GM19328 (cell line): ENCODE measurements around the gene ZNF182.
"Not testable (repeated sequence)": the region's sequence is repeated elsewhere in the genome, so short reads cannot be mapped to it uniquely, and the experiment has no call there.

Source experiments
- ATAC-seq: cut with Tn5 transposase; IDR thresholded peaks from one replicate; pipeline ENCODE4 v1.9.1; 2021; ENCODE audit warnings: mild to moderate bottlenecking, moderate library complexity; ENCODE audit not compliant: unreplicated experiment

ZNF182 gene

DNA sequence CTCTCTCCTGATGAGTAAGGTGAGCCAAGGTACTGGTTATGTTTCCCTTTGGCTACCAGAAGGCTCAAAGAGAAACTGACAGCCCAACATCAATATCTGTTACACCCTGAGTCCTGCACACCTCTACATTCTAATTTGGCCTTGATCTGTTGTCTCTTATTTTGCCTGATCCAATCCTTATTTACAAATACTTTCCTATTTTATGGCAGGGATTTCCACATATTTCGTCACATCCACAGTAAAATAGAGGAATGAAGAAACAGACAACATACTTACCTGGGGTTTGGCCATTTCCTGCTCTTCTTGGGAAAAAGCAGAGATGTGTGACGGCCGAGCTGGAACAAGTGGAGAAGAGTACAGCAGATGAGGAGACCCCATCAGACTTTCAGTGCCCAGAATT, 1.5 kb downstream of the ZNF182 start:
- no peak for ATAC-seq

DNA sequence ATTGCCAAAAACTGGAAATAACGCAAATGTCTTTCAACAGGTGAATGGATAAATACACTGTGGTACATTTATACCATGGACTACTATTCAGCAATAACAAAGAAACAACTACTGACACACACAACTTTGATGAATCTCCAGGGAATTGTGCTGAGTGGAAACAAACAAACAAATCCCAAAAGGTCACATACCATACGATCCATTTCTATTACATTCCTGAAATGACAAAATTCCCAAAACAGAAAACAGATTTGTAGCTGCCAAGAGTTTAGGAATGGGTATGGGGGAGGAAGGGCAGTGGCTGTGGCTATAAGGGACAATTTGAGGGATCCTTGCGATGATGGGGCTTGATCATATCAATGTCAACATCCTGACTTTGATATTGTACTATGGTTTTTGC, 2.5 kb downstream of the ZNF182 start:
- ATAC-seq: no peak

DNA sequence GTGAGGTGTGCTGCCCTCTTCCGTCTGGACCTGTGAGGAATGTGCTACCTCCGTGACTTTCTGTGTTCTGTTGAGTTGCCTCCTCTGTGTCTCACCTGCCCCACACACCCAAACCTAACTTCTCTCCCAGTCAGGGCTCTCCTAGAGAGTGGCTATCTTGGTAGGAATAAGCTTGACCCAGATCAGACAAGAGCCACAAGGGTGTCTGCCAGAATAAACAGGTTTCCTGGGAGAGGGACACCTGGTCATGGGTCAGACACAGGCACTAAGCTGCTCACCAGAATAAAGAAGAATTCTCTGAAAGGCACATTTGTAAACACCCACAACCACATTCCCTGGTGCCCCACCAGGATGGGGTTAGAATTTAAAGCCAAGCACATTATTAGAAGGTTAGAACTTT, 11.1 kb downstream of the ZNF182 start:
- ATAC-seq: no peak

DNA sequence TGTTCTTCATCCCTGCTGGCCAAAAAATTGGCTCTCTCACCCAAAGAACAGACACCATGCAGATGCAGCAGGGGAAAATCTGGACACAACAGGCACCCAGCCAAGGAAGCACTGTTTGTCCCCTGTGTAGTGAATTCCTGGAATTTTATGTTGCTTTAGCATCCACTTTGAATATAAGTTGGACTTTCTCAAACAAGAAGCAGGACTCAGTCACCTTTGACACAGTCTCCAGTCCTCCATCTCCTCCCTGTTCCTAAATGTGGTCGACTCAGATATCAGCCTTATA, 11.8 kb downstream of the ZNF182 start:
- ATAC-seq: no peak

DNA sequence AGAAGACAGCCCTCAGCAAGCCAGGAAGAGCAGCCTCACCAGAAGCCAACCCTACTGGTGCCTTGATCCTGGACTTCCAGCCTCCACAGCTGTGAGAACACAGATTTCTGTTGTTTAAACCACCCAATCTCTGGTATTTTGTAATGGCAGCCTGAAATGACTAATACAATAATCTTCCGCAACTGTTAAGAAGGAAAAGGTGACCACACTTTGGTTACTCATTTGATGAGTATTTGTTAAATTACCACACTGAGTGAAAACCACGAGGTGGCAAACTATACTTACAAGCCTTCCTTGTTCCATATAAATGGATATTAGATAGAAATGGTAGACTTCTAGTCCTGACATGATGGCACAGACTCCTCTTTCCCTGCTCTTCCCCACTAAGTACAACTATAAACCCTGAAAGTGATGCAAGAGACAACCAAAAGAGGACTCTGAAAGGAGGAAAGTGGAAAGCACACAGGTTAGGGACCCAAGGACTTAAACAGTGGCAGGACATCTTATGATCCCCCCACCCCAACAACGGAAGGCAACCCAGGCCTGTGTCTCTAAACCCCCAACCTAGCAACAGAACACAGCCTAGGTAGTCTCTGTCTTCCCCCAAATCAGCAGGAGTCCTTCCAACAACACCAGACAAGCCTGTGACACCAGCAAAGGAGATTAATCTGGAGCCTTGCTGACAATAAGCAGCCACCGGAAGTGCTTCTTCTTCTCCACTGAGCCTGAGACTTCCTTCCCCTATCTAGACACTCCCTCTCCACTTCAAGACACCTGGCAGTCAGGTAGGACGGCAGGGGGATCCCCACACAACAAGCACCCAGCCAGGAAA, 12.3 kb downstream of the ZNF182 start:
- ATAC-seq: no peak

DNA sequence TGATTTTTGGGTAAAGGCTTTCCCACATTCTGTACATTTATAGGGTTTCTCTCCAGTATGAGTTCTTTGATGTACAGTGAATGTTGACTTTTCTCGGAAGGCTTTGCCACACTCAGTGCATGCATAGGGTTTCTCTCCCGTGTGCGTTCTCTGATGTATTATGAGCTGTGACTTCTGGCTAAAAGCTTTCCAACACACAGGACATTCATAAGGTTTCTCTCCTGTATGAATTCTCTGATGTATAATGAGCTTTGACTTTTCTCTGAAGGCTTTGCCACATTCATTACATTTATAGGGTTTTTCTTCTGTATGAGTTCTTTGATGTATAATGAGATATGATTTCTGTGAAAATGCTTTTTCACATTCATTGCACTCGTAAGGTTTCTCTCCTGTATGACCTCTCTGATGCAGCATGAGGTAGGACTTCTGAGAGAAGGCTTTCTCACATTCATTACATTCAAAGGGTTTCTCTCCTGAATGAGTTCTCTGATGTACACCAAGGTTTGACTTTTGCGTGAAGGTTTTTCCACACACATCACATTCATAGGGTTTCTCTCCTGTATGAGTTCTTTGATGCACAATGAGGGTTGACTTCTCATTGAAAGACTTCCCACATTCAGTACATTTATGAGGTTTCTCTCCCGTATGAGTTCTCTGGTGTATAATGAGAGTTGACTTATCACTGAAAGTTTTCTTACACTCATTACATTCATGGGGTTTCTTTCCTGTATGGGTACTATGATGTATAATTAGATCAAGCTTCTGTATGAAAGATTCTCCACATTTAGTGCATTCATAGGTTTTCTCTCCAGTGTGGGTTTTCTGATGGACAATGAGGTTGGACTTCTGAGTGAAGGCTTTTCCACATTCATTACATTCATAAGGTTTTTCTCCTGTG, 27.3 kb downstream of the ZNF182 start:
- ATAC-seq: no peak

DNA sequence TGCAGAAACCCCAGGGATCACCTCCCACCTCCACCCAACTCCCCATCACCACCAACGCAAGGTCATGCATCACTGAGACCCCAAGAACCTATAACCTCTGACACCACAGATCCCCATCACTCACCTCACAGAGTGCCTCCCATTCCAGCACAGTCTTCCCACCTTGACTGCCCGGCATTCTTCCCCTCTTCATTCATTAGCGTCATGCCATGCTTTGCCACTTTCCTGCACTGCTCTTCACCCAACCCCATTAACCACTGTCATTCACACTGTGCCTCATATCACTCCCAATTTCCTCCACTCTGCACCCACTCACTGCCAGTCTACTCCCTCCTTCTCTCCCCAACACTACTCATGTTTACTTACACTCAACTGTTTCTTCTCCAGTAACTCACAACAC, 30.6 kb downstream of the ZNF182 start:
- ATAC-seq: no peak

DNA sequence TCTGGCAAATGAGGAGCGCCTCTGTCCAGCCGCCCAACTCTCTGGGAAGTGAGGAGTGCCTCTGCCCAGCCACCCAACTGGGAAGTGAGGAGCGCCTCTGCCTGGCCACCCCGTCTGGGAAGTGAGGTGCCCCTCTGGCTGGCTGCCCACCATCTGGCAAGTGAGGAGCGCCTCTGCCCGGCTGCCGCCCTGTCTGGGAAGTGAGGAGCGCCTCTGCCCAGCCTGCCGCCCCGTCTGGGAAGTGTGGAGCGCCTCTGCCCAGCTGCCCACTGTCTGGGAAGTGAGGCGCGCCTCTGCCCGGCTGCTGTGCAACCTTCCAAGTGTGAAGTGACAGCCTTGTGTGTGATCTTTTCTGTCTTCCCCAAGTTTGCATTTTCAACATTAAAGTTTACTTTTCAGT, 38.3 kb downstream of the ZNF182 start:
- not testable (repeated sequence) for ATAC-seq

DNA sequence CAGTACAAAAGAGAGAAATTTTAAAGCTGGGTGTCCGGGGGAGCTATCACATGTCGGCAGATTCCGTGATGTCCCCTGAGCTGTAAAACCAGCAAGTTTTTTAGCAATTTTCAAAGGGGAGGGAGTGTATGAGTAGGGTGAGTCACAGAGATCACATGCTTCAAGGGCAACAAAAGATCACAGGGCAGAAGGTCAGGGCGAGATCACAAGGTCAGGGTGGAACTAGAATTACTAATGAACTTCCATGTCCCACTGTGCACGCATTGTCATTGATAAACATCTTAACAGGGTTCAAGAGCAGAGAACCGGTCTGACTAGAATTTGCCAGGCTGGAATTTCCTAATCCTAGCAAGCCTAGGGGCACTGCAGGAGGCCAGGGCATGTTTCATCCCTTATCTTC, 42.0 kb downstream of the ZNF182 start:
- not testable (repeated sequence) for ATAC-seq

DNA sequence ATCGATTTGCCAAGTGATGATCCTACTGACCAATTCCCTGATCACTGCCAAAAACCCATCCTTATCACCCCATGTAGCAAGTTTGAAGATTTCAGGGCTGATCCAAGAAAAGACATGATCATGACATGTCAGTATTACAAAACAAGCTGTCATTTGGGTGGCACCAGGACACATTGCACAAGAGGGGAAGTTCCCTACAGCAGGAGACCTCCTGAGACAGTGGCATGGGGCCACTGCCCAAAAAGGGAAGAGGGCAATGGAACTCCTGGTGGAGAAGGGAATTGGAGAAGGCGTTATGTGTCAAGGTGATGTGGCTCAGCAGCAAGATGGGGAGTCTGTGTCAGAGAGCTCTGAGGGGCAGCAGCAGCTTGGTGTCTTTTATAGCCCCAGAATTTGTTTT, 43.4 kb downstream of the ZNF182 start:
- ATAC-seq: no peak

DNA sequence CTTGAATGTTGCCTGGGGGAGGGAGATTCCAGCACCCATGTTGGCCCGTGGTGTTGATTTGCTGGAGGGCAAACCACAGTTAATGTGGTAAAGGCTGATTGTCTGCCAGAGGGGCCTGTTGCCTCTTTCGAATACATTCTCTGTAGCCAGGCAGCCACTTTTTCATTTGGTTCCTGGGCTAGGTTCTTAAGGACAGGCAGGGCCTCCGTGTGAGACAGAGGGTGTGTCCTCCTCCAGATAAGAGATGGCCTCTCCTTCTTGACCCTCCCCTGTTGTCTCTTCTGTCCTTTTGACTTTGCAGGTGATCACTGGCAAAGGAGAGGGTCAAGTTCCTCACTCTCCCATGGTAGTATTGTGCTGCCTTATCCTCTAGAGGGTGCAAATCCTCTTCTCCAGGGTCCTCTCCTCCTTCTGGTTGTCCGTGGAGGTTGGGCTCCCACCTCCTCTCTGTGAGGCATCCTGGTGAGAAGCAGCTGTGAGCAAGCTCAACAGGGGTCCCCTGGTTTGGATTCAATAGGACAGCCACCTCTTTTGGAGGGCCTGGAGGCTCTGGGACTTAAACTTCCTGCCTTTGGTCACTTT, 44.9 kb downstream of the ZNF182 start:
- no peak for ATAC-seq

DNA sequence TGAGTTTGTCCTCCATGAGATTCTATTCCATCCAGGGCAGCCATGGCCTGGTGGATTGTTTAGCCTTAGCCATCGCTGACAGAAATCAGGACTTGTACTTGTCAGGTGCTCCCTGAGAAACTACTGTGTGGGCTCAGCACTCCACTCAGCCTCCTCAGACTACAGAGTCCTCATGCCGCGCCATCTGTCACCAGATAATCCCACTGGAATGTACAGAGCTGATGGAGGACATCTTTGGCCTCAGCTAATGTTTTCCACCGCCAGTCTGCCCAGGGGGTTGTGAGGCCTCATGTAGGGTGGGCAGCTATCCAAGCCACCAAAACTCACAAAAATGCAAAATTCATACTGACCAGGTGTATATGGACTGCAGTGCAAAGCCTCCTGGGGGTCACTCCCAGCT, 45.6 kb downstream of the ZNF182 start:
- not testable (repeated sequence) for ATAC-seq

DNA sequence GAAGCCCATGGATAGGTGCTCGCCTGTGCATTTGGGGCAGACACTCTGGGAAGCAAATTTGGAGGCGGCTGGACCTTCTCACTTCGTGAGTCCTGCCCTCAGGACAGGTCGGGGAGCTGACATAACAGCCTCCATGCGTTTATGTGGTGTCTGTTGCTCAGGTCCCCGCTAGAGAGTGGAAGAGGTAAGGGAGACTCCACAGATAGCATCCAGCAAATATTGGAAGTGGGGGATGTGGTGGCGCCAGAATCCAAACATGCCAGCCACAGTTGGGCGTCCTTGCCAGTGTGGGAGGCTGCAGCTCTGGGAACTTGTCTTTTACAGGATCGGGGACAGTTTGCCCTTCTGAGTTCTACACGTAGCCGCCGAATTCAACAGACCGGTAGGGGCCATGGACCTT, 47.8 kb downstream of the ZNF182 start:
- no peak for ATAC-seq

DNA sequence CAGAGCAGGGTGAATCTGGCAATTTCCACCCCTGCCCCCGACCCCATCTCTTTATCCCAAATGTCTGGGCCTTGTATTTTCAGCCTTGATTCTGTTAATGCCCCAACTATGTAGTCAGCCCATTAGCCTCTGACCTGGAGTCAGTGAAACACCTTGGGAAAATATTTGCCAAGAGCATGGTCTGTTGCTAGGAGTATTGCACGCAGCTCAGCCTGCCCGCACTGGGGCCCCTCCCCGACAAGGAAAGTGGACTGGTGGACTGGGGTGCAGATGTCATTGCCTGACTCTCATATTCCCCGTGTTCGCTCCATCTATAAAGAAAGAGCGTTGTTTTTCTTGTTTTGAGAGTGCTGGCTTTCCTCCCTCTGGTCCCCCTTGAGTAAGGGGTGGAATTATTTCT, 48.5 kb downstream of the ZNF182 start:
- not testable (repeated sequence) for ATAC-seq

DNA sequence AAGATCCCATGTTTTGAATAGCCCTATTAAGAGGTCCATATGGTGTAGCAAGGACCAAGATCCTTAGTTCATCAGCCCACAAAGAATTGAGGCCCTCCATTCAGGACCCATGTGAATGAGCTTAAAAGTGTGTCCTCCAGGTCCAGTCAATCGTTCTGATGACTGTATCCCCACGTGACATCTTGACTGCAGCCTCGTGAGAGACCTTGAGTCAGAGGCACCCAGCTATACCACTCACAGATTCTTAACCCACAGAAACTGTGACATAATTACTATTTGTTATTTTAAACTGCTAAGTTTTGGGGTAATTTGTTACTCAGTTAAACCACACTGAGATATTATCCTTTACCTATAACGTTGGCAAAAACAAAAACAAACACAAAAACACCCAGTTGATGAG, 62.4 kb downstream of the ZNF182 start:
- no peak for ATAC-seq

DNA sequence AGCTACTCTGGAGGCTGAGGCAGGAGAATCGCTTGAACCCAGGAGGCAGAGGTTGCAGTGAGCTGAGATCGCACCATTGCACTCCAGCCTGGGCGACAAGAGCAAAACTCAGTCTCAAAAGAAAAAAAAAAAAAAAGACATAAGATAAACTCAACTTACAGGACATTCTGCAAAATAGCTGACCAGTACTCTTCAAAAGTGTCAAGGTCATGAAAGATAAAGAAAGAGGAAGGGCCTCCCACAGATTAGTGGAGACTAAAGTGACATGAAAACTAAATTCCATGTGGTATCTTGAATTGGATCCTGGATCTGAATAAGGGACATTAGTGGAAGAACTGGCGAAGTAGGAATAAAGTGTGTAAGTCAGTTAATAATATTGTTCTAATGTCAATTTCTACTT, 63.3 kb downstream of the ZNF182 start:
- ATAC-seq: no peak

DNA sequence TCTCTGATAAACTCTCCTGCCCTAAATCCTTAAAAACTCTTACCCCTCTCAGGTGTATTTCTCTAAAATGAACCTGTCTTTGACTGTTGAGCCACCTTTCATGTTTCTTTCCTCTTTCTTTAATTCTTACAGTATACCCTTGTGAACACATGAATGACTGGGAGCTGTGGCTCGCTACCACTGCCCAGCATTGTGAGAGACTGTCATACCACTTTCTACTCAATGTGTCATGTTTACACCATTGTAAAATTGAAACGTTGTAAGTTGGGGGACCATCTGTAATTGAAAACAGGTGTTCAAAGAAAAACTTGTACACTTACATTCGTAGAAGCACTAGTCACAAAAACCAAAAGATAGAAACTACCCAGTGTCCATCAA, 66.9 kb downstream of the ZNF182 start:
- ATAC-seq: no peak

DNA sequence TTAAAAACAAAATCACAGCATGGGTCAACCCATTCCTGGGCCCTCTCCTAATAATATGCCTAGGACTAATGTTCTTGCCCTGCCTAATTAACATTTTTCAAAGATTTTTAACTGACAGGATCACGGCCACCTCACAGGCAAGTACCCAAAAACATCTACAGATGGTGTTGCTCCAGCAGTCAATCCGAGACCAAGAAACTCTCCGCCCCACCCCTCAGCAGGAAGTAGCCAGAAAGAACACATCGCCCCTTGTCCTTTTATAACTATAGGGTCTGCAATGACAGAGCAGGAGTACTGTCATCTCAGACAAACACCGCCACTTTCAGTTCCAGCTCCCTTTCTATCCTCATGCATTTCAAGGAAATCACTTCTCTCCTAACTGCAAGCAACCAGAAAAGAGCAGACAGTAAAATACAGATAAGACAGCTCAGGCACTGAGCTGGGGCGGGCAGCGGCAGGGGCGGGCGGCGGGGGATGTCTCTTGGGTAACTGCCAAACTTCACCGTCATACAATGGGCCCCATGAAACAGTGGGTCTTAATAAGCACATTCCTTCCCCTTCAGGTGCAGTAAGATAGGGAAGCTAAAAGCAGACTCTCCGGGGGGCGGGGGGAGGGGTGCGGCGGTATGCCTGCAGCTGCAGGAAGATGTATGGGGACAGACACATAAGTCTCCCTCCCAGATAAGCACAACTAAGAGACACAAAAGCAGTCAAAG, 67.4 kb downstream of the ZNF182 start:
- no peak for ATAC-seq

DNA sequence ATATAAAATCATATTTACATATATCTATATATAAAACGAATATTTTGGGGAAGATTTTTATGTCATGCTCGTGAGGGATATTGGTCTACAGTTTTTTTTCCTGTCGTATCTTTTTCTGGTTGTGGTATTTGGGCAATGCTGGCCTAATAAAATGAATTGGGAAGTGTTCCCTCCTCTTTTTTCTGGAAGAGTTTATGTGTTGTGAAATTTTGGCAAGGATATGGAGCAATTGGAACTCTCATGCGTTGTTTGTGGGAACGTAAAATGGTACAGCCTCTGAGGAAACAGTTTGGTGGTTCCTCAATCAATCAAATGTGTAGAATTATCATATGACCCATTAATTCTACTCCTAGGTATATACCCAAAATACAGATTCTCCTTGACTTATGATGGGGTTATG, 69.8 kb downstream of the ZNF182 start:
- no peak for ATAC-seq

DNA sequence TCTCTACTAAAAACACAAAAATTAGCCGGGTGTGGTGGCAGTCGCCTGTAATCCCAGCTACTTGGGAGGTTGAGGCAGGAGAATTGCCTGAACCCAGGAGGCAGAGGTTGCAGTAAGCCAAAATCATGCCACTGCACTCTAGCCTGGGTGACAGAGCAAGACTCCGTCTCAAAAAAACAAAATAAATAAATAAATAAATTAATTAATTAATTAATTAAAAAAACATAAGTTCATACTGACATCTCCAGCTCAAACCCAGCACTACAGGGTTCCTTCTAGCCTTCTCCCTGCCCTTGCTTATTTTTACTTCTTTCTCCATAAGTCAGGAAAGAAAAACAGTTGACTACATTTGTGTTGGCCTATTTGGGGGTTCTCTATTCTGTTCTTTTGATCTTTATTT, 71.8 kb downstream of the ZNF182 start:
- not testable (repeated sequence) for ATAC-seq

DNA sequence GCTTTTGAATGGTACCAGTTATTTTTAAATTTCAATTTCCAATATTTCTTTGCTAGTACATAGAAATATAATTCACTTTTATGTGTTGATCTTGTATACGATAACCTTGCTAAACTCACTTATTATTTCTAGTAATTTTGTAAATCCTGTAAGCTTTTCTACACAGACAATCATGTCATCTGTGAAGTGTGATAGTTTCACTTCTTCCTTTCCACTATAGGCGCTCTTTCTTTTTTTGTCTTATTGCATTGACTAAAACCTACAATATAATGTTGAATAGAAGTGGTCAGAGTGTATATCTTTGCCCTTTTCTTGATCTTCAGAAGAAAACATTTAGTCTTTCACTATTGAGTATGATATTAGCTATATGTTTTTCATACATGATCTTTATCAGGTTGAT, 76.6 kb downstream of the ZNF182 start:
- ATAC-seq: no peak
